ENCODE measurements around the gene CACHD1. TPM values are rescaled to one million over a fixed set of nuclear protein-coding genes. Genes with fewer than 3 reads are reported as not detected.

Gene CACHD1
- total and polyA plus RNA-seq, 9 of the 15 experiments (the other 6 are each of a cell fraction or from before 2014, with no cell fraction given), result 0.07 TPM; not detected in 8

- BruUV-seq (replicated peaks), result no TSS peak
- Histone ChIP-seq H3K9ac (ENCODE audit: insufficient read depth in 1 of 2, low read depth in 2 of 2, low read length in 2 of 2) (no peak overlapping the region), H2AFZ (ENCODE audit: low read depth, low read length) (no peak overlapping the region), H4K20me1 (replicated peaks; ENCODE audit: control insufficient read depth, insufficient read depth, low read length) (no peaks in the 10 kb centered on the region), H3K27me3 (ENCODE audit: control insufficient read depth in 2 of 2, insufficient read depth in 2 of 2, low read length in 2 of 2) (no peaks in the 10 kb centered on the region; a peak in 1 of 5 replicates), H3K9me3 (replicated peaks; ENCODE audit: control insufficient read depth, insufficient read depth, low read depth, low read length) (no peaks in the 10 kb centered on the region), H3K4me3 (no peak overlapping the region), H3K27ac (ENCODE audit: extremely low read depth, low read depth, low read length) (no peak overlapping the region), H3K36me3 (ENCODE audit: control insufficient read depth, insufficient read depth, low read length) (no peaks in the 10 kb centered on the region), H3K4me2 (ENCODE audit: insufficient read depth, low read length) (no peak overlapping the region), H3K79me2 (ENCODE audit: control insufficient read depth, insufficient read depth, low read length) (no peaks in the 10 kb centered on the region), H3K9me1 (ENCODE audit: control insufficient read depth, insufficient read depth, low read length) (no peaks in the 10 kb centered on the region), H3K4me1 (replicated peaks in 1 of 2; ENCODE audit: control insufficient read depth in 2 of 2, insufficient read depth in 2 of 2, low read length in 2 of 2) (no peaks in the 10 kb centered on the region)
- FAIRE-seq, result no peak
- ChIA-PET POLR2A (no interaction called here), CTCF (ENCODE audit: low intra/inter-chr PET ratio) (no interaction called here)
- intact Hi-C loops (cut with micrococcal nuclease) (no loop called here), in situ Hi-C loops (cut with MboI) (no loop called here)
- ATAC-seq, result no peak
- WGBS (ENCODE audit: insufficient coverage, low coverage, missing lambda C conversion rate), result 0% methylated on average over 1 of the region's 1 CpG
- no peak for DNase-seq (ENCODE audit: extremely low read depth in 1 of 4, low spot score in 3 of 4)
- TF ChIP-seq HNRNPK (IDR thresholded peaks at IDR 0.05; ENCODE audit: low read depth, low read length, poor library complexity, severe bottlenecking) (no peak), NCOA1 (IDR thresholded peaks at IDR 0.05; ENCODE audit: low read depth) (no peak), ZBTB49 (CRISPR knock-in tag; IDR thresholded peaks at IDR 0.05; ENCODE audit: borderline replicate concordance) (no peak), ERF (CRISPR knock-in tag; IDR thresholded peaks at IDR 0.05) (no peak), ZNF75A (CRISPR knock-in tag; IDR thresholded peaks at IDR 0.05) (no peak), HMG20A (CRISPR knock-in tag; conservative IDR thresholded peaks at IDR 0.05) (no peak), ZNF785 (CRISPR knock-in tag; IDR thresholded peaks at IDR 0.05) (no peak), ARID1B (IDR thresholded peaks at IDR 0.05) (no peak), PRDM10 (IDR thresholded peaks at IDR 0.05; ENCODE audit: partially characterized antibody) (no peak), RFX5 (IDR thresholded peaks at IDR 0.05; ENCODE audit: low read depth, low read length) (no peak), ZNF511 (CRISPR knock-in tag; IDR thresholded peaks at IDR 0.05) (no peak), MYNN (IDR thresholded peaks at IDR 0.05) (no peak), MYNN (CRISPR knock-in tag; IDR thresholded peaks at IDR 0.05) (no peak), KLF16 (IDR thresholded peaks at IDR 0.05) (no peak), FOSL1 (tag; conservative IDR thresholded peaks at IDR 0.05) (no peak)
These were observed 120.4 kb downstream of the CACHD1 start for GRCh38 chr1:64590316-64590715.

All from K562 (cell line).